Right lobe of liver (tissue), 6 donors: Measurements from ENCODE around the gene NEK1. TPM values are rescaled to one million over a fixed set of nuclear protein-coding genes. Genes with fewer than 3 reads are reported as not detected.

Source experiments
- ATAC-seq, 4 donors: fragments of 200-7000 bp; cut with Tn5 transposase; one replicate each; pipeline ENCODE4 v1.9.1; 2020; ENCODE audit warnings: mild to moderate bottlenecking in 4 of 4, moderate library complexity in 4 of 4
- DNase-seq, 3 donors: peaks; one replicate each; pipeline ENCODE4 v3.0.0-alpha.2; 2020
- H3K27ac ChIP-seq, 3 donors: fragments of 200-600 bp; one replicate each; pipeline ENCODE4 v1.8.0; 2022
- H3K27me3 ChIP-seq, 2 donors: fragments of 200-600 bp; one replicate each; pipeline ENCODE4 v1.8.0; 2022
- H3K36me3 ChIP-seq, 4 donors: fragments of 200-600 bp; sonication (generic) in 1 of 4; one replicate each; pipeline versions ENCODE4 v1.5.1 to v1.8.0; 2017 to 2022; ENCODE audit warnings: control low read depth in 1 of 4
- H3K4me1 ChIP-seq, 4 donors: fragments of 200-600 bp; sonication (generic) in 1 of 4; one replicate each; pipeline versions ENCODE4 v1.5.1 to v1.8.0; 2017 to 2022; ENCODE audit warnings: control low read depth in 1 of 4
- H3K4me3 ChIP-seq, 3 donors: fragments of 200-600 bp; one replicate each; pipeline ENCODE4 v1.8.0; 2022
- H3K9me3 ChIP-seq, 4 donors: fragments of 200-600 bp; sonication (generic) in 1 of 4; one replicate each; pipeline versions ENCODE4 v1.5.1 to v1.8.0; 2017 to 2022; ENCODE audit warnings: control low read depth in 1 of 4
- CTCF ChIP-seq, 4 donors: fragments of 200-600 bp in 3 of 4; fragments of 450-650 bp in 1 of 4; IDR thresholded peaks; one replicate each; pipeline versions ENCODE4 v1.5.1 to v1.8.0; 2016 to 2022; ENCODE audit warnings: antibody characterized with exemption in 4 of 4, mild to moderate bottlenecking in 2 of 4
- POLR2A ChIP-seq: fragments of 450-650 bp; IDR thresholded peaks from one replicate; pipeline ENCODE4 v1.6.1; 2017; ENCODE audit warnings: antibody characterized with exemption, mild to moderate bottlenecking
- WGBS: methylation state at CpG from one replicate; pipeline ENCODE4 v1.1.6; 2018; ENCODE audit warnings: low coverage, low lambda C conversion rate; ENCODE audit not compliant: insufficient coverage; ENCODE audit errors: missing lambda C conversion rate; 5-methylcytosine and 5-hydroxymethylcytosine counted together
- intact Hi-C, 2 donors: fragments of 100-400 bp; cut with DNase I; formaldehyde crosslinking; loops; one replicate each; pipeline versions ENCODE4 v1.11.2 to v1.14.1; 2022
- long read RNA-seq: library from polyadenylated mRNA; unstranded; transcript quantifications from one replicate; pipeline ENCODE4 v2.0.0, GENCODE V29; 2019
- total RNA-seq, 6 experiments: library from RNA; depleted of rRNA in 2 of 6; stranded (reverse); fragments of >200 nt in 2 of 6; fragmentation: NEBNext Ultra II Directional in 3 of 6; extraction: Animal tissue kit (Norgen Biotek cat#: 25700) in 3 of 6; gene quantifications; one replicate each; pipeline versions ENCODE4 v1.1.0 to v1.2.4, GENCODE V29; 2016 to 2023
- donor health status: DM: no; HTN: yes; CAD: no.
- donor health status: DM: no; HTN: no; CAD: no.
- donor health status: DM: no; HTN: no; CAD: no.
- donor health status: DM: no; HTN: yes; CAD: no.
- donor health status: DM: no; HTN: yes; CAD: no.

Gene NEK1
- total RNA-seq = 1 to 10 TPM; 4.1 to 5.2 (median 4.5) TPM
- long read RNA-seq, partial matches to known transcripts = 3 of 6 reads
- long read RNA-seq, other reads (novel, unspliced or antisense) = 3 of 6 reads

- H3K36me3 ChIP-seq = no peaks in the 10 kb centered on the region
- ATAC-seq = peak; percentile 93 to 98 (median 96)
- peak within 1 kb of the TSS; percentile 92 to 95 (median 95) for H3K27ac ChIP-seq
- H3K4me3 ChIP-seq = peak within 1 kb of the TSS; percentile 67 to 83 (median 78)
- WGBS = under 1% methylated on average over 49 of the region's 61 CpGs
- peaks cover 0 to 16% (median 0%) of the 10 kb centered on the region in 4 donors for H3K4me1 ChIP-seq
- H3K9me3 ChIP-seq = no peaks in the 10 kb centered on the region
- DNase-seq = peak; percentile 89 to 90 (median 90)
- no peaks in the 10 kb centered on the region for H3K27me3 ChIP-seq
- intact Hi-C loops = no loop called here
- peak; percentile 66 for TF ChIP-seq POLR2A
- no peak for TF ChIP-seq CTCF (IDR thresholded peaks at IDR 0.05)
Observed at GRCh38 chr4:169611991-169612870, at the start of gene NEK1. Gene NEK1, minus strand, starts transcription at chr4:169612583. Its CDS starts 9,953 bp downstream, at chr4:169602630.

GRCh38 chr4:169661761-169662160 lies 49.4 kb upstream of the NEK1 start:
- H3K27ac ChIP-seq = no peak overlapping the region
- intact Hi-C loops = no loop called here
- no peak overlapping the region for H3K4me3 ChIP-seq
- ATAC-seq (no peak), DNase-seq (no peak)
- no peaks in the 10 kb centered on the region for H3K27me3 ChIP-seq
- no peaks in the 10 kb centered on the region for H3K9me3 ChIP-seq
- peaks cover 0 to 27% (median 9%) of the 10 kb centered on the region in 4 donors for H3K4me1 ChIP-seq
- no peaks in the 10 kb centered on the region for H3K36me3 ChIP-seq
- 79% methylated on average over 1 of the region's 1 CpG for WGBS
- TF ChIP-seq CTCF (IDR thresholded peaks at IDR 0.05) (no peak), POLR2A (no peak)

- 61% methylated on average over 3 of the region's 3 CpGs for WGBS
- H3K9me3 ChIP-seq = no peaks in the 10 kb centered on the region
- TF ChIP-seq POLR2A = no peak
- ATAC-seq (no peak), DNase-seq (no peak)
- no peak overlapping the region for H3K27ac ChIP-seq
- H3K4me1 ChIP-seq = peaks cover 0 to 27% (median 9%) of the 10 kb centered on the region in 4 donors
- intact Hi-C loops = no loop called here
- H3K4me3 ChIP-seq = no peak overlapping the region
- no peaks in the 10 kb centered on the region for H3K36me3 ChIP-seq
- H3K27me3 ChIP-seq = no peaks in the 10 kb centered on the region
Observed at GRCh38 chr4:169660929-169661328, 48.5 kb upstream of the NEK1 start.

GRCh38 chr4:169659716-169660670 lies 47.6 kb upstream of the NEK1 start:
- H3K4me1 ChIP-seq = peaks cover 0 to 25% (median 7%) of the 10 kb centered on the region in 4 donors
- H3K27ac ChIP-seq = peak overlapping the region; percentile 53 to 84 (median 55)
- ATAC-seq (peak; percentile 97 to 98 (median 98)), DNase-seq (peak in 2 of 3 donors; percentile 41 to 55)
- no peaks in the 10 kb centered on the region for H3K9me3 ChIP-seq
- TF ChIP-seq POLR2A (peak; percentile 21), CTCF (IDR thresholded peaks at IDR 0.05) (no peak)
- 12% methylated on average over 14 of the region's 14 CpGs for WGBS
- intact Hi-C loops = no loop called here
- no peaks in the 10 kb centered on the region for H3K27me3 ChIP-seq
- H3K4me3 ChIP-seq = peak overlapping the region; percentile 6 to 41 (median 28)
- H3K36me3 ChIP-seq = no peaks in the 10 kb centered on the region
